Psoas muscle (tissue), 8 donors: ENCODE data around the gene AREG. TPM values are rescaled to one million over a fixed set of nuclear protein-coding genes. Genes with fewer than 3 reads are reported as not detected.

Source experiments
- ATAC-seq, 4 donors: fragments of 200-7000 bp; cut with Tn5 transposase; one replicate each; pipeline ENCODE4 v1.9.1; 2020; ENCODE audit warnings: moderate library complexity in 3 of 4, mild to moderate bottlenecking in 2 of 4
- DNase-seq, 2 donors: peaks; one replicate each; pipeline ENCODE4 v3.0.0-alpha.2; 2020
- H3K27ac ChIP-seq: fragments of 200-600 bp; one replicate; pipeline ENCODE4 v1.8.0; 2022
- H3K27me3 ChIP-seq, 3 donors: fragments of 200-600 bp in 1 of 3; one replicate each; pipeline versions ENCODE4 v1.6.1 to v1.8.0; 2013 to 2022; ENCODE audit warnings: low read length in 2 of 3, mild to moderate bottlenecking in 2 of 3, moderate library complexity in 1 of 3; ENCODE audit not compliant: insufficient read depth in 3 of 3
- H3K36me3 ChIP-seq, 2 donors: fragments of 200-600 bp in 1 of 2; one replicate each; pipeline versions ENCODE4 v1.6.1 to v1.8.0; 2013 to 2022; ENCODE audit warnings: low read depth in 1 of 2, mild to moderate bottlenecking in 1 of 2, moderate library complexity in 1 of 2; ENCODE audit not compliant: insufficient read depth in 1 of 2
- H3K4me1 ChIP-seq: fragments of 200-600 bp; one replicate; pipeline ENCODE4 v1.8.0; 2022
- H3K4me3 ChIP-seq: fragments of 200-600 bp; one replicate; pipeline ENCODE4 v1.8.0; 2022; ENCODE audit warnings: mild to moderate bottlenecking
- H3K9me3 ChIP-seq: fragments of 200-600 bp; one replicate; pipeline ENCODE4 v1.8.0; 2022
- CTCF ChIP-seq: fragments of 200-600 bp; IDR thresholded peaks from one replicate; pipeline ENCODE4 v1.8.0; 2022; ENCODE audit warnings: antibody characterized with exemption
- WGBS, 3 donors: extraction: QIAGEN DNeasy Blood & Tissue Kit; methylation state at CpG; one replicate each; pipeline versions ENCODE4 v1.1.6 to v1.1.7; 2013; 5-methylcytosine and 5-hydroxymethylcytosine counted together
- intact Hi-C, 2 donors: fragments of 100-400 bp; cut with DNase I; formaldehyde crosslinking; loops; one replicate each; pipeline versions ENCODE4 v1.11.0 to v1.14.2; 2022
- polyA plus RNA-seq, 3 donors: library from polyadenylated mRNA; stranded (reverse); fragments of 200-250 nt; gene quantifications; one replicate each; pipeline ENCODE4 v1.2.3, GENCODE V29; 2013
- total RNA-seq, 4 donors: library from RNA; stranded (reverse); fragmentation: NEBNext Ultra II Directional in 2 of 4; extraction: Animal tissue kit (Norgen Biotek cat#: 25700) in 2 of 4; gene quantifications; one replicate each; pipeline versions ENCODE4 v1.2.1 to v1.2.4, GENCODE V29; 2021 to 2023
- donor health status: healthy with polysubstance abuse.
- donor health status: DM: no; HTN: no; CAD: no; lungs with moderate emphysema.
- donor health status: Bipolar disorder and iron deficiency.
- donor health status: healthy.
- donor health status: DM: yes; HTN: yes; CAD: no.
- donor health status: DM: no; HTN: no; CAD: no.
- donor health status: DM: no; HTN: no; CAD: no.
- donor health status: DM: yes; HTN: yes; CAD: no.

AREG gene
- total and polyA plus RNA-seq, 7 donors: 0.25 to 1.3 (median 0.75) TPM; not detected in 1

GRCh38 chr4:74435296-74435695, 9.6 kb upstream of the AREG start:
- 83 to 92% (median 88%) methylated on average over 1 of the region's 1 CpG for WGBS, 3 donors
- no peak for ATAC-seq

GRCh38 chr4:74437866-74438265, 7.1 kb upstream of the AREG start:
- ATAC-seq: no peak
- no peak overlapping the region for H3K27ac ChIP-seq
- 78 to 89% (median 82%) methylated on average over 3 of the region's 3 CpGs for WGBS, 3 donors
- H3K4me3 ChIP-seq: no peak overlapping the region
- no peaks in the 10 kb centered on the region for H3K27me3 ChIP-seq
- no peaks in the 10 kb centered on the region for H3K9me3 ChIP-seq
- intact Hi-C loops: no loop called here
- H3K36me3 ChIP-seq: no peaks in the 10 kb centered on the region
- DNase-seq: no peak
- TF ChIP-seq CTCF: no peak
- no peaks in the 10 kb centered on the region for H3K4me1 ChIP-seq

More at GRCh38 chr4:74435296-74435695, 9.6 kb upstream of the AREG start:
- H3K27me3 ChIP-seq: no peaks in the 10 kb centered on the region
- H3K36me3 ChIP-seq: no peaks in the 10 kb centered on the region
- intact Hi-C loops: no loop called here
- no peak for DNase-seq
- no peaks in the 10 kb centered on the region for H3K4me1 ChIP-seq
- H3K9me3 ChIP-seq: no peaks in the 10 kb centered on the region
- TF ChIP-seq CTCF: no peak
- H3K4me3 ChIP-seq: no peak overlapping the region
- no peak overlapping the region for H3K27ac ChIP-seq

- Histone ChIP-seq H3K4me1 (no peaks in the 10 kb centered on the region), H3K4me3 (no peak overlapping the region), H3K27me3 (no peaks in the 10 kb centered on the region), H3K27ac (no peak overlapping the region), H3K36me3 (no peaks in the 10 kb centered on the region), H3K9me3 (no peaks in the 10 kb centered on the region)
- ATAC-seq (no peak), DNase-seq (no peak)
- 90 to 100% (median 95%) methylated on average over 1 of the region's 1 CpG for WGBS, 3 donors
- intact Hi-C loops: no loop called here
- TF ChIP-seq CTCF: no peak
Observed at GRCh38 chr4:74438661-74439060, 6.3 kb upstream of the AREG start.

GRCh38 chr4:74439952-74440351, 5.0 kb upstream of the AREG start:
- no peak overlapping the region for H3K4me3 ChIP-seq
- intact Hi-C loops: no loop called here
- no peak for TF ChIP-seq CTCF
- no peaks in the 10 kb centered on the region for H3K9me3 ChIP-seq
- no peak for DNase-seq
- H3K27me3 ChIP-seq: no peaks in the 10 kb centered on the region
- no peak for ATAC-seq
- no peaks in the 10 kb centered on the region for H3K36me3 ChIP-seq
- no peak overlapping the region for H3K27ac ChIP-seq
- WGBS, 3 donors: 93 to 96% (median 96%) methylated on average over 7 of the region's 7 CpGs
- no peaks in the 10 kb centered on the region for H3K4me1 ChIP-seq

- Histone ChIP-seq H3K27ac (no peak overlapping the region), H3K9me3 (no peaks in the 10 kb centered on the region), H3K27me3 (peaks cover 0 to under 1% (median 0%) of the 10 kb centered on the region in 3 donors), H3K4me3 (no peak overlapping the region), H3K4me1 (peaks cover 3% of the 10 kb centered on the region), H3K36me3 (no peaks in the 10 kb centered on the region)
- no peak for TF ChIP-seq CTCF
- WGBS, 3 donors: 89 to 97% (median 94%) methylated on average over 4 of the region's 4 CpGs
- intact Hi-C loops: no loop called here
- no peak for DNase-seq
- no peak for ATAC-seq
Observed at GRCh38 chr4:74440356-74440755, 4.6 kb upstream of the AREG start.
